Activated naive CD4-positive, alpha-beta T cell treated with anti-CD3 and anti-CD28 coated beads, Interleukin-2, amount 50 U/mL, for 24 hours (primary cell): ENCODE data around the gene STUB1.

Source experiments
- H3K27ac Mint-ChIP-seq: one replicate; pipeline ENCODE4 v1.8.0; 2021; ENCODE audit warnings: mild to moderate bottlenecking, mixed read lengths
- H3K27me3 Mint-ChIP-seq: one replicate; pipeline ENCODE4 v1.8.0; 2021; ENCODE audit warnings: mixed read lengths
- H3K36me3 Mint-ChIP-seq: one replicate; pipeline ENCODE4 v1.8.0; 2021; ENCODE audit warnings: mixed read lengths
- H3K4me1 Mint-ChIP-seq: one replicate; pipeline ENCODE4 v1.8.0; 2021; ENCODE audit warnings: mixed read lengths
- H3K4me3 Mint-ChIP-seq: one replicate; pipeline ENCODE4 v1.8.0; 2021; ENCODE audit warnings: mild to moderate bottlenecking, mixed read lengths
- H3K9me3 Mint-ChIP-seq: one replicate; pipeline ENCODE4 v1.8.0; 2021; ENCODE audit warnings: mixed read lengths

The STUB1 gene

DNA sequence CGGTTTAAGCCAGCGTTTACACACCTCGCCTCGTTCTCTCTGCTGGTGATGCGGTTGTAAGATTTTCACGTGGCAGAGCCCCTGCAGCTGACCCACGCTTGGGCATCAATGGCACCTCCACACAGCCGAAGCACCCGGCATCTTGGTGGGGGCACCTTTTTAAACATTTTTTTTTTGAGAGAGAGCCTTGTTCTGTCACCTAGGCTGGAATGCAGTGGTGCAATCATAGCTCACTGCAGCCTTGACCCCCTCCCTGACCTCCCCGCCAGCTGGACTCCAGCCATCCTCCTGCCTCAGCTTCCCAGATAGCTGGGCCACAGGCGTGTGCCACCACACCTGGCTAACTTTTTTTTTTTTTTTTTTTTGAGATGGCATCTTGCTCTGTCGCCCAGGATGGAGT, 26.2 kb upstream of the STUB1 start:
- Mint-ChIP-seq H3K27ac (no peak overlapping the region), H3K27me3 (no peaks in the 10 kb centered on the region), H3K9me3 (no peaks in the 10 kb centered on the region), H3K4me1 (no peaks in the 10 kb centered on the region), H3K4me3 (no peak overlapping the region), H3K36me3 (no peaks in the 10 kb centered on the region)

DNA sequence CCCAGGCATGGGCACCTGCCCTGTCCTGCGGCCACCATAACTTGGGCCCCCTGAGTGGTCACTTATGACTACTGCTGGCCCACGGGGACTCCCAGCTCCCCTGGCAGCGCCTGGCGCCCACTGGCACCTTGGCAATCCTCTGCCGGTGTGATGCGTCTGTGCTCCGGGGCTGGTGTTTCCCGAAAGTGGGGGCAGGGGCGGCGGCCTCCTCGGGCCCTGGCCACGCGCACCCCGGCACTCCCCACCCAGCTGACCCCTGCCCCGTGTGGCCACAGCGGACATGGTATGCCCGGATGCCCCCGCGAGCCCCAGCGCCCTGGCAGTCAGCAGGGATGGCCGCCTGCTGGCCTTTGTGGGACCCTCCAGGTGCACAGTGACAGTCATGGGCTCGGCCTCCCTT, 22.7 kb upstream of the STUB1 start:
- Mint-ChIP-seq H3K36me3 (no peaks in the 10 kb centered on the region), H3K27ac (no peak overlapping the region), H3K27me3 (no peaks in the 10 kb centered on the region), H3K9me3 (no peaks in the 10 kb centered on the region), H3K4me1 (peaks cover 6% of the 10 kb centered on the region), H3K4me3 (no peak overlapping the region)

DNA sequence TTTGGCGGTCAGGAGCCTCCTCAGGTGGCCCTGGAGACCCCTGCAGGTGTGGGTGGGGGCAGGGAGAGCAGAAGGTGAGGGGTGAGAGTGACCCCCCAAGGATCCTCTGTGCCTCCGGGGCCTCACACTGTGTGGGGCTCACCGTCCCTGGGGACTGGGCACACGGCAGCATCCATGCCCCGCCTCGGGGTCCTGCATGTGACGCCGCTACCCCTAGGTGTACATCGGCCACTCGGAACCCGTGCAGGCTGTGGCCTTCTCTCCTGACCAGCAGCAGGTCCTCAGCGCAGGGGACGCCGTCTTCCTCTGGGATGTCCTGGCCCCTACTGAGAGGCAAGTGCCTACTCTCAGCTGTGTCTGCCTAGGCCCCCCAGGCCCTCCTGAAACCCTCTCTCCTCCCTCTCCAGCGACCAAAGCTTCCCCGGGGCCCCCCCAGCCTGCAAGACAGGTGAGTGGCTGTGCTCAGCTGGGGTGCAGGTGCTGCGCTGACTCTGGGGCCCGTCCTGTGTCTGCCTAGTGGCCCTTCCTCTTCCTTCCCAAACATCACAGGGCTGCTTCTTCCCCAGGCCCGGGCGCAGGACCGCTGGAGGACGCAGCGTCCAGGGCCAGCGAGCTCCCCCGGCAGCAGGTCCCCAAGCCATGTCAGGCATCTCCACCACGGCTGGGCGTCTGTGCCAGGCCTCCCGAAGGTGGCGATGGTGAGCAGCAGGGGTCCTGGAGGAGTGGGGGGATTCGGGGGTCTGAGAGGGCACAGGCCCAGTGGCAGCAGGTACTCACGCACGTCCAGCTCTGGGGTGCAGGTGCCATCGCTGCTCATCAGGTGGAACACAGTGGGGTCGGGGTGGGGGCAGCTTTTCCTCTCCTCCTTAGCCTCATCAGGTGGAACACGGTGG, 21.3 kb upstream of the STUB1 start:
- no peak overlapping the region for H3K4me3 Mint-ChIP-seq
- no peaks in the 10 kb centered on the region for H3K9me3 Mint-ChIP-seq
- H3K36me3 Mint-ChIP-seq: no peaks in the 10 kb centered on the region
- no peak overlapping the region for H3K27ac Mint-ChIP-seq
- no peaks in the 10 kb centered on the region for H3K27me3 Mint-ChIP-seq
- peaks cover 6% of the 10 kb centered on the region for H3K4me1 Mint-ChIP-seq

DNA sequence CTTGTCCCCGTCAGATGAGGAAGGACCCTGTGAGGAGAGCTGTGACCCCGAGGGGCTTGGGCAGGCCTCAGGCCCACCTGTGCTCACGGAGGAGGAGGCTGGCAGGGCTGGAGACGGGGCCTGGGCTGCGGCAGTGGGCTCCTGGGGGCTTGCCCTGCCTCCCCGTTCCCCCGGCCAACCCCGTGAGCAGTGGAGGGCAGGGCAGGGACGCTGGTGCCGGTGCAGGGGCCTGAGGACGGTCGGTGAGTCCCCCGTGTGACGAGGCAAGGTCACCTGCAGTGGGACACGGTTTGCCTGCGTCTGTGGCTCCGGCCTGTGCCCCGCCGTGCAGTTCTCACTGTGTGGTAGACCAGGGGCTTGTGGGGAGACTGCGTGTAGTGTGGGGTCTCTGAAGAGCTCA, 20.6 kb upstream of the STUB1 start:
- Mint-ChIP-seq H3K27me3 (no peaks in the 10 kb centered on the region), H3K4me1 (peaks cover 6% of the 10 kb centered on the region), H3K4me3 (no peak overlapping the region)

DNA sequence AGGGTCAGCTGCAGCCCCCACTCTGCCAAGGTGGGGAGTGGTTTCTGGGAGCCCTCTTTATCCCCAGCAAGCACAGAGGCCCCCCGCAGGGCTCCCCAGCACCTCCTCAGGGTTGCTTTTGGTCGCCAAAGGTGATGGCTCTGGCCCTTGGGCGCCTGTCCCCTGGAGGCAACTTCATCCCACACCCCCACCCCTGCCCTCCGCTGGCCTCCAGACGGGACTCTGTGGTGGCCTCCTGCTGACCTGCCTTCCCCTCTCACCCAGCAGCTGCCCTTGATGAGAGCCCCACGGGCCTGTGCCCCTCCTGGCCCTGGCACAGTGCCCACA, 20.1 kb upstream of the STUB1 start:
- peaks cover 6% of the 10 kb centered on the region for H3K4me1 Mint-ChIP-seq
- H3K27me3 Mint-ChIP-seq: no peaks in the 10 kb centered on the region
- H3K36me3 Mint-ChIP-seq: no peaks in the 10 kb centered on the region
- H3K4me3 Mint-ChIP-seq: no peak overlapping the region
- no peak overlapping the region for H3K27ac Mint-ChIP-seq
- no peaks in the 10 kb centered on the region for H3K9me3 Mint-ChIP-seq

More for the DNA sequence above, 20.6 kb upstream of the STUB1 start:
- no peaks in the 10 kb centered on the region for H3K9me3 Mint-ChIP-seq
- no peak overlapping the region for H3K27ac Mint-ChIP-seq
- H3K36me3 Mint-ChIP-seq: no peaks in the 10 kb centered on the region

DNA sequence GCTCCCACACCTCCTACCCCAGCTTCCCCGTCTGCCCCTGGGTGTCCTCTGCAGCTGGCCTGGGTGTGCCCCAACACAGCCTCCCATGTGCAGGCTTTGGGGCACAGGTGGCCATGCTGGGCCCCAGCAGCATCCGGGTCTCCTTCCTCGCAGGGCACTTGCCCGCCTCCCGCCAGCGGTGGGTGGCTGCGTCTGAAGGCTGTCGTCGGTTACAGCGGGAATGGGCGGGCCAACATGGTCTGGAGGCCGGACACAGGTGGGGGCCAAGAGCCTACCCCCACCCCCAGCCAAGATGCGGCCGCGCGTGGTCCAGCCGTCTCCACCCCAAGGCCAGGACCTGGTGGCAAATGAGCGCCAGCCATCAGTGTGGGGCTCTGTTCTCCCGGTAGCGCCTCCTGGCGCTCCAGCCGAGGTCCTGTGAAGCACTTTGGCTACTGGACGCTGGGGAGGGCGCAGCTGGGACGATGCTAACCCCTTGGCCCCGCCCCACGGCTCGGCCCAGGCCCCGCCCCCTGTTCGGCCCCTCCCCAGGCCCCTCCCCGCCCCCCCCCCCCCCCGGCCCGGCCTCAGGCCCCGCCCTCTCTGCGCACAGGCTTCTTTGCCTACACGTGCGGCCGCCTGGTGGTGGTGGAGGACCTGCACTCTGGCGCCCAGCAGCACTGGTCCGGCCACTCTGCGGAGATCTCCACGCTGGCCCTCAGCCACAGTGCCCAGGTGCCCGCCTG, 19.6 kb upstream of the STUB1 start:
- H3K36me3 Mint-ChIP-seq: no peaks in the 10 kb centered on the region
- H3K27ac Mint-ChIP-seq: no peak overlapping the region
- no peaks in the 10 kb centered on the region for H3K9me3 Mint-ChIP-seq
- H3K4me1 Mint-ChIP-seq: peaks cover 6% of the 10 kb centered on the region
- H3K27me3 Mint-ChIP-seq: no peaks in the 10 kb centered on the region
- H3K4me3 Mint-ChIP-seq: peak overlapping the region; percentile 19

DNA sequence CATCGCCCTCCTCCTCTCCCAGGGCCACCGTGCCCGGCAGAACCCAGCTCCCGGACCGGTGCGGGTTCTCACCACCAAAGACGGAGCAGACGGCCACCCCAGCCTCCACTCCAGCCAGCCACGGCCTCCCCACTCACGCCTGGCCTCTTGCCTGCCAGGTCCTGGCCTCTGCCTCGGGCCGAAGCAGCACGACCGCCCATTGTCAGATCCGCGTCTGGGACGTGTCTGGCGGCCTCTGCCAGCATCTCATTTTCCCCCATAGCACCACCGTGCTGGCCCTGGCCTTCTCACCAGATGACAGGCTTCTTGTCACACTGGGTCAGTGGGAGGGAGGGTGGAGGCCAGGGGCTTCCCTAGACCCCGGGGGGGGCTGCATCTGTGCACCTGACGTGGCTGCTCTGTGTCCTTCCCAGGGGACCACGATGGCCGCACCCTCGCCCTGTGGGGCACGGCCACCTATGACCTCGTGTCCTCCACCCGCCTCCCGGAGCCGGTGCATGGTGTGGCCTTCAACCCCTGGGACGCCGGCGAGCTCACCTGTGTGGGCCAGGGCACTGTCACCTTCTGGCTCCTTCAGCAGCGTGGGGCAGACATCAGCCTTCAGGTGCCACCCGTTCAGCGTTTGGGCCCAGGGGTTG, 18.9 kb upstream of the STUB1 start:
- peaks cover 6% of the 10 kb centered on the region for H3K4me1 Mint-ChIP-seq
- H3K27ac Mint-ChIP-seq: no peak overlapping the region
- no peaks in the 10 kb centered on the region for H3K27me3 Mint-ChIP-seq
- H3K4me3 Mint-ChIP-seq: peak overlapping the region; percentile 19
- no peaks in the 10 kb centered on the region for H3K36me3 Mint-ChIP-seq
- H3K9me3 Mint-ChIP-seq: no peaks in the 10 kb centered on the region

DNA sequence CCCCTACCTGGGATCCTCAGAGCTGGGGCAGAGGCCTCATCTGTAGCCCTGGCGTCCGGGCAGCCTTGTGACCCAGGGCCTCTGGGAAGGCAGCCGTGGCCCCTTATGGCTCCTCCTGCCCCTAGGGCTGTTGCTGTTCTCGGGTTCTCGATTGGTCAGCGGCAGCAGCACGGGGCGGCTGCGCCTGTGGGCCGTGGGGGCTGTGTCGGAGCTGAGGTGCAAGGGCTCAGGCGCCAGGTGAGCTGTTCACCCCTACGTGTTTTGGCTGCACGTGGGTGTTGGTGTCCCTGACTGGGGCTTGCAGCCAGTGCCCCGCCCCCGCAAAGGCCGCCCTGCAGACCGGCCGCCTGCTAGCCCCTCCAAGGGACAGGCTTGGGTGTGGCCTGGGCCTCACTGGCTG, 18.1 kb upstream of the STUB1 start:
- Mint-ChIP-seq H3K36me3 (no peaks in the 10 kb centered on the region), H3K4me3 (no peak overlapping the region), H3K4me1 (peaks cover 6% of the 10 kb centered on the region), H3K27me3 (no peaks in the 10 kb centered on the region), H3K27ac (no peak overlapping the region), H3K9me3 (no peaks in the 10 kb centered on the region)

DNA sequence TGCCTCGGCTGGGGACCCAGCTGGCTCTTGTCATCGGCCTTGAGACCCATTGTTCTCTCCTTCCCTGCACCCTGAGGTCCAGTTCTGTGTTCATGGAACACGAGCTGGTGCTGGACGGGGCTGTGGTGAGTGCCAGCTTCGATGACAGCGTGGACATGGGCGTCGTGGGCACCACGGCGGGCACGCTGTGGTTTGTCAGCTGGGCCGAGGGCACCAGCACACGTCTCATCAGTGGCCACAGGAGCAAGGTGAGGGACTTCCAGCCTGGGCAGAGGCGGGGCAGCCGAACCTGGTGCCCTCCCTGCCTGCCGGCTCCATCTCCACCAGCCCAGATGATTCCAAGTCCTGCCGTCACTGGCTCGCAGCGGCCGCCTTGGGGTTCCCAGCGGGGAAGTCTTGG, 17.6 kb upstream of the STUB1 start:
- H3K36me3 Mint-ChIP-seq: no peaks in the 10 kb centered on the region
- H3K4me1 Mint-ChIP-seq: peaks cover 7% of the 10 kb centered on the region
- no peak overlapping the region for H3K4me3 Mint-ChIP-seq
- H3K27ac Mint-ChIP-seq: peak overlapping the region; percentile 35
- H3K27me3 Mint-ChIP-seq: no peaks in the 10 kb centered on the region
- H3K9me3 Mint-ChIP-seq: no peaks in the 10 kb centered on the region

DNA sequence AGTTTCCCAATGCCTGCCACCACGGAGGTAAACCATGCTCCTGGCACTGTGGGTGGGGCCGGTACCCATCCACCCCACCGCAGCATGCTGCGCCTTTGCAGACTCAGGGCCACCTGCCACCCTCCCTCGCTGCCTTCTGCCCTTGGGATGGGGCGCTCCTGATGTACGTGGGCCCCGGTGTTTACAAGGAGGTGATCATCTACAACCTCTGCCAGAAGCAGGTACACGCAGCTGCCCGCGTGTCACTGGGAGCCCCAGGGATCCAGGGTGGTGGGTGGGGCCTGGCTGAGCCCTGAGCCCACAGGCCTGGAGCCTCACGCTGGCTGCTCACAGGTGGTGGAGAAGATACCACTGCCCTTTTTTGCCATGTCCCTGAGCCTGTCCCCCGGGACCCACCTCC, 13.6 kb upstream of the STUB1 start:
- Mint-ChIP-seq H3K4me3 (no peak overlapping the region), H3K27me3 (no peaks in the 10 kb centered on the region), H3K9me3 (no peaks in the 10 kb centered on the region), H3K4me1 (peaks cover 7% of the 10 kb centered on the region), H3K36me3 (no peaks in the 10 kb centered on the region), H3K27ac (no peak overlapping the region)

DNA sequence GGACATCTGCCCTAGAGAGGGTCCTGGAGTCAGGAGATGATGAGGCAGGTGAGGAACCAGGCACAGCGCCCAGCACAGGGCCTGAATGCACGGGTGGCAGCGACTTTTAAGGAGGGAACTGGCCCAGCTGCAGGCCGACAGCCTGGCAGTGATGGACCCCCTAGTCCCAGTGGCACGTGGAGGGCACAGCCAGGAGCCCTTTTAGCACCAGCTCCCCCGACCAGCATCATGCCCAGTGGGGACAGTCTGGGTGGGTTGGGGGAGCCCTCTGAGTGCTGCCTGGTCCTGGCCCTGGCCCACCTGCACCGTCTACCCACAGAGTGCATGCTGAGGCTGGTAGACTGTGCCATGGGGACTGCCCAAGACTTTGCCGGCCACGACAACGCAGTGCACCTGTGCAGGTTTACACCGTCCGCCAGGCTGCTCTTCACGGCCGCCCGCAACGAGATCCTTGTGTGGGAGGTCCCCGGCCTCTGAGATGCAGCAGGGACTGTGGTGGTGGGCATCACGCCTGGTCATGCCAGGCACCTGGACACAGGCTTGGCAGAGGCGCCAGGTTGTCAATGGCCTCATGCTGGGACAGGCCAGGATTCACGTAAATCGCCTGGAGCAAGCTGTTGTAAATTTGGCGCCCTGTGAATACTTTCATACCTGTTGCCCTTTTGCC, 13.0 kb upstream of the STUB1 start:
- peak overlapping the region; percentile 76 for H3K4me3 Mint-ChIP-seq
- peak overlapping the region; percentile 65 for H3K27ac Mint-ChIP-seq
- no peaks in the 10 kb centered on the region for H3K9me3 Mint-ChIP-seq
- H3K4me1 Mint-ChIP-seq: peaks cover 7% of the 10 kb centered on the region
- H3K36me3 Mint-ChIP-seq: no peaks in the 10 kb centered on the region
- no peaks in the 10 kb centered on the region for H3K27me3 Mint-ChIP-seq

DNA sequence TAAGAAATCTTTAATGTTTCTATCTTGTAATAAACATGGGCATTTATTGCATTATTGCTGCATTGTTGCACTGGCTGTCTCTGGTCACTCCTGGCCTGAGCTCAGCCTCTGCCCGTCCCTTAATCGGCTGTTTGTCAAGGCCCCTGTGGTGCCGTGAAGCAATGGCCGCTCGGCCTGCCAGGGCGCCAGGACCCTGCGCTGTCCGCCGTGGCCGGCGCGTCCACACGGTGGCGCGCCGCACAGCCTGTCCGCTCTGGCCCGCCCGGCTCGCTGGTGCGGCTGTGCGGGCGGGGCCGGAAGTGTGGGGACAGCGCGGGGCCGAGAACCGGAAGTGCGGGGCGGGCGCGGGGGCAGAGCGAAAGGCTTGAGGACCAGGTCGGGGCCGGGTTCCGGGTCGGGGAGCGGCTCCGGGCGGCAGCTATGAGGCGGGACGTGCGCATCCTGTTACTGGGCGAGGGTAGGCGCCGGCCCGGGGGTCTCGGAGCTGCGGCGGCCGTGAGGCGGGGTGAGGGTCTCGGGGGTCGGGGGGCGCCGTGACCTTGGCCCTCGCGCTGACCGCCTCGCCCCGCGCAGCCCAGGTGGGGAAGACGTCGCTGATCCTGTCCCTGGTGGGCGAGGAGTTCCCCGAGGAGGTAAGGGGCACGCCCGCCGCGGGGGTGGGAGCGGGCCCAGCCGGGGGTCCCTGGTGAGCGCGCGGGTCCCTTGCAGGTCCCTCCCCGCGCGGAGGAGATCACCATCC, 12.3 kb upstream of the STUB1 start, which contains the start of gene RHOT2:
Gene RHOT2, plus strand, starts transcription at position 353 of the 739 bp plus-strand sequence. Its CDS starts 68 bp downstream, at position 421.
- peak within 1 kb of the TSS; percentile 65 for H3K27ac Mint-ChIP-seq
- H3K27me3 Mint-ChIP-seq: no peaks in the 10 kb centered on the region
- peak within 1 kb of the TSS; percentile 76 for H3K4me3 Mint-ChIP-seq
- H3K9me3 Mint-ChIP-seq: no peaks in the 10 kb centered on the region
- H3K36me3 Mint-ChIP-seq: no peaks in the 10 kb centered on the region
- peaks cover 7% of the 10 kb centered on the region for H3K4me1 Mint-ChIP-seq

DNA sequence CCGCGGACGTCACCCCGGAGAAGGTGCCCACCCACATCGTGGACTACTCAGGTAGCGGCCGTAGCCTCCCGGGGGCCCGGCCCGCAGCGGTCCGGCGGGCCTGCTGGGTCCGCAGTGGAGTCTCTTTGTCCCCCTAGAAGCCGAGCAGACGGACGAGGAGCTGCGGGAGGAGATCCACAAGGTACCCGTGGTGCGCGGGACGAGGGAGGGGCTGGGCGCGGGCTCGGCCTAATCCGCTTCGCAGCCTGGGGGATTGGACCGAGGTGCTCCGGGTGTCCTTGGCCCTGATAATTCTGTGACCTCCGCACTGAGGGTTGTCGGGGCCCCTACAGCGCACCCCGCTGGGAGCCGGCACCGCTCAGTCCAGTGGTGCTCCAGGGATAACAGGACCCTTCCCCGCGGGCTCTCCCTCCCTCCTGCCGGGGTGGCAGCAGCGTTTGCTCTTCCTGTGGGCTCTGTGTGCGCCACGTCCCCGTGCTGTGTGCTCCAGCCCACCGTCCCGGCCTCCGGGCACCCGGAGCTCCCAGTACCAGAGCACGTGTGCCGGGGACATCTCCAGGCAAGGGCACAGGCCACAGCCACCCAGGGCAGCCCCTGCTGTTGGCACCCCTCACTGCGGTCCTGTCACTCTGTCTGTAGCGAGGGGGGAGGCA, 11.6 kb upstream of the STUB1 start:
- H3K4me1 Mint-ChIP-seq: peaks cover 7% of the 10 kb centered on the region
- peak overlapping the region; percentile 76 for H3K4me3 Mint-ChIP-seq
- no peaks in the 10 kb centered on the region for H3K9me3 Mint-ChIP-seq
- H3K36me3 Mint-ChIP-seq: no peaks in the 10 kb centered on the region
- H3K27ac Mint-ChIP-seq: no peak overlapping the region
- no peaks in the 10 kb centered on the region for H3K27me3 Mint-ChIP-seq

DNA sequence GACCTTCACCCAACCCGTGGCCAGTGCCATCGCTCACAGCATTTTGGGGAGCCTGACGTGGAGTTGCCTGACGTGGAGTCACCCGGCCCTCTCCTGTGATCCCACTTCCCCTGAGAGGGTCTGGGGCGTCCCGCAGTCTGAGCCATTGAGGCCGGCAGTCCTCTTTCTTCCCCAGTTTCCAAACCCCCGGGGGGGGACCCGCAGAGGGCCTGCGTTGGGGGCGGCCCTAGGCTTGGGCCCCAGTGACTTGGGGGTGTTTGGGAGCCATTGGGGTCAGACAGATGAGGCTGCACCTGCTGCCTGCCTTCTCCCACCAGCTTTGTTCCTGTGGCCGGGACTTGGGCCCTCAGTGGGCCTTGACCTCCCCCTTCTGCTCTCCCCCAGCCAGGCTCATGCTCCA, 10.5 kb upstream of the STUB1 start:
- no peaks in the 10 kb centered on the region for H3K9me3 Mint-ChIP-seq
- peak overlapping the region; percentile 76 for H3K4me3 Mint-ChIP-seq
- no peaks in the 10 kb centered on the region for H3K36me3 Mint-ChIP-seq
- H3K27me3 Mint-ChIP-seq: no peaks in the 10 kb centered on the region
- H3K27ac Mint-ChIP-seq: no peak overlapping the region
- H3K4me1 Mint-ChIP-seq: peaks cover 7% of the 10 kb centered on the region
